Spleen (tissue), 7 donors: ENCODE measurements around the gene SDR39U1.

ENCODE experiments used
- CTCF ChIP-seq, 11 experiments: fragments of 200-600 bp in 7 of 11; fragments of 450-650 bp in 4 of 11; sonication (generic) in 4 of 11; IDR thresholded peaks in 8 of 11; conservative IDR thresholded peaks in 3 of 11; 1 replicate in 7 of 11; 2 replicates in 4 of 11; pipeline versions ENCODE4 v1.4.0 to v1.8.0; 2016 to 2021; ENCODE audit warnings: antibody characterized with exemption in 11 of 11, inconsistent platforms in 4 of 11, mild to moderate bottlenecking in 1 of 11
- POLR2A ChIP-seq, 3 donors: fragments of 450-650 bp; IDR thresholded peaks; one replicate each; pipeline ENCODE4 v1.5.1; 2017; ENCODE audit warnings: antibody characterized with exemption in 3 of 3, mild to moderate bottlenecking in 1 of 3
- POLR2AphosphoS5 ChIP-seq, 3 donors: sonication (generic); formaldehyde crosslinking; IDR thresholded peaks; one replicate each; pipeline ENCODE4 v1.5.1; 2017; ENCODE audit warnings: antibody characterized with exemption in 3 of 3
- donor health status: DM: no; HTN: no; CAD: no; lungs with moderate emphysema.
- donor health status: DM: no; HTN: no; CAD: no.
- donor health status: DM: no; HTN: no; CAD: no.

GRCh38 chr14:24483604-24484252 lies 41.2 kb upstream of the SDR39U1 start:
- TF ChIP-seq CTCF (IDR thresholded peaks at IDR 0.05 in 8 of 11, conservative IDR thresholded peaks at IDR 0.05 in 3 of 11) (no peak), POLR2AphosphoS5 (IDR thresholded peaks at IDR 0.05) (no peak), POLR2A (IDR thresholded peaks at IDR 0.05) (no peak)
